IMR-90 (cell line): ENCODE results near the gene TYRP1. TPM values are rescaled to one million over a fixed set of nuclear protein-coding genes. Genes with fewer than 3 reads are reported as not detected.

Experiments used
- ATAC-seq: fragments of 200-7000 bp; cut with Tn5 transposase; 2 replicates; pipeline ENCODE4 v1.9.1; 2020; ENCODE audit warnings: low read depth, mild to moderate bottlenecking, moderate library complexity
- BruUV-seq: library from RNA; stranded (reverse); fragments of 400-500 nt; replicated peaks from 2 replicates; lab custom pipeline; 2021; lab: Mats Ljungman, UMichigan
- CTCF ChIA-PET: fragments of 300-600 bp; formaldehyde crosslinking; extraction: SDS; loops from one replicate; lab custom pipeline; 2021; ENCODE audit warnings: antibody characterized with exemption; lab: Yijun Ruan, JAX
- POLR2A ChIA-PET: fragments of 300-600 bp; sonication (Branson Sonifier 250); formaldehyde crosslinking; loops from one replicate; lab custom pipeline; 2022; ENCODE audit warnings: antibody characterized with exemption; ENCODE audit not compliant: unreplicated experiment; lab: Charles Lee
- DNase-seq: peaks from one replicate; pipeline ENCODE4 v3.0.0; 2013
- H2AFZ ChIP-seq: replicated peaks from 2 replicates; pipeline ENCODE3; 2013; ENCODE audit warnings: low read length, mild to moderate bottlenecking; ENCODE audit not compliant: poor library complexity
- H2AK5ac ChIP-seq: 2 replicates; pipeline ENCODE4 v1.6.1; 2013; ENCODE audit warnings: low read depth, low read length, inconsistent platforms
- H2AK9ac ChIP-seq: replicated peaks from 2 replicates; pipeline ENCODE3; 2013; ENCODE audit warnings: mild to moderate bottlenecking, low read depth, low read length, moderate library complexity; ENCODE audit not compliant: poor library complexity
- H2BK120ac ChIP-seq: 2 replicates; pipeline ENCODE4 v1.6.1; 2013; ENCODE audit warnings: low read depth, low read length, inconsistent platforms
- H2BK15ac ChIP-seq: 3 replicates; pipeline ENCODE4 v1.6.1; 2013; ENCODE audit warnings: low read depth, low read length, inconsistent platforms
- H2BK20ac ChIP-seq: 2 replicates; pipeline ENCODE4 v1.6.1; 2013; ENCODE audit warnings: low read depth, mild to moderate bottlenecking, inconsistent platforms, low read length, moderate library complexity
- H2BK5ac ChIP-seq: 2 replicates; pipeline ENCODE4 v1.6.1; 2013; ENCODE audit warnings: mild to moderate bottlenecking, low read depth, low read length, inconsistent platforms; ENCODE audit not compliant: poor library complexity, severe bottlenecking
- H3K14ac ChIP-seq: replicated peaks from 2 replicates; pipeline ENCODE4 v1.6.1; 2013; ENCODE audit warnings: low read depth, low read length, inconsistent platforms
- H3K18ac ChIP-seq: 2 replicates; pipeline ENCODE4 v1.6.1; 2013; ENCODE audit warnings: low read depth, low read length, control low read depth
- H3K23ac ChIP-seq: 2 replicates; pipeline ENCODE4 v1.6.1; 2013; ENCODE audit warnings: low read depth, low read length, inconsistent platforms
- H3K27ac ChIP-seq: 2 replicates; pipeline ENCODE4 v1.5.1; 2013; ENCODE audit warnings: mild to moderate bottlenecking, control low read depth, low read length; ENCODE audit not compliant: insufficient read depth
- H3K27me3 ChIP-seq: 2 replicates; pipeline ENCODE4 v1.6.1; 2013; ENCODE audit warnings: low read length; ENCODE audit not compliant: control insufficient read depth, insufficient read depth
- H3K36me3 ChIP-seq: 2 replicates; pipeline ENCODE4 v1.6.1; 2013; ENCODE audit warnings: low read length, mixed read lengths; ENCODE audit not compliant: control insufficient read depth, insufficient read depth
- H3K4ac ChIP-seq: 2 replicates; pipeline ENCODE4 v1.6.1; 2013; ENCODE audit warnings: low read depth, low read length, inconsistent platforms
- H3K4me1 ChIP-seq: 2 replicates; pipeline ENCODE4 v1.6.1; 2013; ENCODE audit warnings: low read length, mixed read lengths; ENCODE audit not compliant: control insufficient read depth, insufficient read depth
- H3K4me2 ChIP-seq: 2 replicates; pipeline ENCODE4 v1.6.1; 2013; ENCODE audit warnings: low read depth, mild to moderate bottlenecking, control low read depth, low read length, moderate library complexity
- H3K4me3 ChIP-seq: 2 replicates; pipeline ENCODE4 v1.5.1; 2013; ENCODE audit warnings: low read depth, mild to moderate bottlenecking, control low read depth, low read length, moderate library complexity; ENCODE audit not compliant: insufficient read depth
- H3K56ac ChIP-seq: 2 replicates; pipeline ENCODE4 v1.6.1; 2013; ENCODE audit warnings: low read length, inconsistent platforms; ENCODE audit not compliant: insufficient read depth; ENCODE audit errors: extremely low read depth
- H3K79me1 ChIP-seq, 2 experiments: 2 replicates each; pipeline ENCODE4 v1.6.1; 2013; ENCODE audit warnings: low read length in 2 of 2, inconsistent platforms in 1 of 2, low read depth in 1 of 2
- H3K9ac ChIP-seq: 2 replicates; pipeline ENCODE4 v1.6.1; 2013; ENCODE audit warnings: low read depth, low read length, control low read depth
- H3K9me1 ChIP-seq: 2 replicates; pipeline ENCODE4 v1.6.1; 2013; ENCODE audit warnings: low read length, inconsistent platforms; ENCODE audit not compliant: insufficient read depth
- H3K9me3 ChIP-seq: 2 replicates; pipeline ENCODE4 v1.6.1; 2013; ENCODE audit warnings: low read length; ENCODE audit not compliant: control insufficient read depth, insufficient read depth
- H4K20me1 ChIP-seq: 2 replicates; pipeline ENCODE4 v1.6.1; 2013; ENCODE audit warnings: low read length, inconsistent platforms; ENCODE audit not compliant: insufficient read depth
- H4K5ac ChIP-seq: 2 replicates; pipeline ENCODE4 v1.6.1; 2013; ENCODE audit warnings: mild to moderate bottlenecking, low read depth, low read length, control low read depth
- H4K8ac ChIP-seq, 2 experiments: 2 replicates each; pipeline ENCODE4 v1.6.1; 2013; ENCODE audit warnings: low read depth in 2 of 2, low read length in 2 of 2, control low read depth in 1 of 2, inconsistent platforms in 1 of 2
- H4K91ac ChIP-seq: 2 replicates; pipeline ENCODE4 v1.6.1; 2013; ENCODE audit warnings: low read depth, low read length, inconsistent platforms; ENCODE audit not compliant: insufficient read depth
- FOS ChIP-seq: fragments of 150-350 bp; IDR thresholded peaks from 2 replicates; pipeline ENCODE4 v1.6.1; 2016; ENCODE audit warnings: low read depth, low read length
- WGBS, 2 experiments: methylation state at CpG; one replicate each; pipeline versions ENCODE4 v1.1.5 to v1.1.7; 2013; ENCODE audit warnings: missing lambda C conversion rate in 2 of 2; ENCODE audit not compliant: insufficient read length in 1 of 2; ENCODE audit errors: extremely low coverage in 2 of 2; 5-methylcytosine and 5-hydroxymethylcytosine counted together
- dilution Hi-C: fragments of 300-500 bp; cut with HindIII; formaldehyde crosslinking; loops from one replicate; pipeline ENCODE4 v1.14.3; 2018; ENCODE audit warnings: low sequenced_read_pairs; ENCODE audit not compliant: unreplicated experiment
- in situ Hi-C: fragments of 300-500 bp; cut with MboI; formaldehyde crosslinking; loops from 3 replicates; pipeline ENCODE4 v1.14.3; 2019; ENCODE audit warnings: low sequenced_read_pairs, inconsistent platforms, mixed read lengths
- intact Hi-C: fragments of 100-400 bp; cut with micrococcal nuclease; formaldehyde crosslinking; loops from 2 replicates; pipeline ENCODE4 v1.10.0; 2022
- polyA plus RNA-seq, 3 experiments: library from polyadenylated mRNA; depleted of rRNA; stranded (reverse); fragments of >200 nt; gene quantifications; 2 replicates each; pipeline ENCODE4 v1.2.3, GENCODE V29; 2012; ENCODE audit warnings: low replicate concordance in 1 of 3
- total RNA-seq: library from RNA; depleted of rRNA; stranded (reverse); fragments of >200 nt; gene quantifications from 2 replicates; pipeline ENCODE4 v1.2.3, GENCODE V29; 2012

Gene TYRP1
- total and polyA plus RNA-seq, 2 of the 4 experiments (the other 2 are of a cell fraction) = 0.60 to 0.90 TPM

- H4K8ac ChIP-seq = no peak overlapping the region
- H3K4me3 ChIP-seq = no peak overlapping the region
- no TSS peak for BruUV-seq
- intact Hi-C loops = no loop called here
- no peaks in the 10 kb centered on the region for H3K79me1 ChIP-seq
- H2BK5ac ChIP-seq = no peak overlapping the region
- H2BK20ac ChIP-seq = no peak overlapping the region
- no peaks in the 10 kb centered on the region for H4K20me1 ChIP-seq
- no peaks in the 10 kb centered on the region for H3K4me1 ChIP-seq
- no peak overlapping the region for H2AK5ac ChIP-seq
- H2BK120ac ChIP-seq = no peak overlapping the region
- no peak overlapping the region for H3K4me2 ChIP-seq
- H3K14ac ChIP-seq = no peak overlapping the region
- ATAC-seq (no peak), DNase-seq (no peak)
- no peak overlapping the region for H3K23ac ChIP-seq
- dilution Hi-C loops = no loop called here
- no peak for TF ChIP-seq FOS
- WGBS, 2 experiments = no CpG with 5 or more reads among the region's 1 CpG
- peaks cover 6% of the 10 kb centered on the region for H3K9me3 ChIP-seq
- CTCF ChIA-PET = interaction anchor here (0.7 kb wide), 1 partner anchor 46 kb away, joined by 3 read pairs; no protein-coding TSS in a partner anchor
- no peak overlapping the region for H4K5ac ChIP-seq
- H3K9me1 ChIP-seq = no peaks in the 10 kb centered on the region
- H3K18ac ChIP-seq = no peak overlapping the region
- no peaks in the 10 kb centered on the region for H3K36me3 ChIP-seq
- no peak overlapping the region for H2AK9ac ChIP-seq
- H3K27me3 ChIP-seq = no peaks in the 10 kb centered on the region
- POLR2A ChIA-PET = no interaction called here
- H3K9ac ChIP-seq = no peak overlapping the region
- H4K91ac ChIP-seq = no peak overlapping the region
- no peak overlapping the region for H3K4ac ChIP-seq
- H2BK15ac ChIP-seq = no peak overlapping the region
- no peak overlapping the region for H3K27ac ChIP-seq
- no peak overlapping the region for H2AFZ ChIP-seq
- no peak overlapping the region for H3K56ac ChIP-seq
- in situ Hi-C loops = no loop called here
These were observed 37.0 kb downstream of the TYRP1 start for GRCh38 chr9:12730198-12730597.
